ENCODE measurements around the gene ACP3.
"Not testable (repeated sequence)": the region's sequence is repeated elsewhere in the genome, so short reads cannot be mapped to it uniquely, and the experiment has no call there.

Gene ACP3

DNA sequence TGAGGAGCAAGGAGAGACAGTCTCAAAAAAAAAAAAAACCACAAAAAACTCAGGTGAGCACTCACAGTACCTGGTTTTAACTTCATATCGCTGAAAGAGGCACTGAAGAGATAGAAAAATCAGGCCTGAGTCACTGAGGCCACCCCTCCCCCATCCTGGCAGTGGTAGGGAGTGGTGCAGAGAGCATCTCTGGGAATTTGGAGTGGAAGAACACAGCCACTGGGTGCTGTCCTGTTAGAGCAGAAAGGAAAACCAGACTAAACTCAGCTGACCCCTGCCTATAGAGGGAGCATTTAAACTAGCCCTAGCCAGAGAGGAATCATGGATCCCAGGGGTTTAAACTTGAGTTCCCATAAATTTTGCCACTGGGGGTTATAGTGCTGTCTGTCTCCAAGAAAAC lies 77.9 kb downstream of the ACP3 start:
- no peaks in the 10 kb centered on the region for H3K9me3 Mint-ChIP-seq
- no peaks in the 10 kb centered on the region for H3K36me3 Mint-ChIP-seq (ENCODE audit: low read depth)
- DNase-seq (ENCODE audit: low spot score), result no peak

DNA sequence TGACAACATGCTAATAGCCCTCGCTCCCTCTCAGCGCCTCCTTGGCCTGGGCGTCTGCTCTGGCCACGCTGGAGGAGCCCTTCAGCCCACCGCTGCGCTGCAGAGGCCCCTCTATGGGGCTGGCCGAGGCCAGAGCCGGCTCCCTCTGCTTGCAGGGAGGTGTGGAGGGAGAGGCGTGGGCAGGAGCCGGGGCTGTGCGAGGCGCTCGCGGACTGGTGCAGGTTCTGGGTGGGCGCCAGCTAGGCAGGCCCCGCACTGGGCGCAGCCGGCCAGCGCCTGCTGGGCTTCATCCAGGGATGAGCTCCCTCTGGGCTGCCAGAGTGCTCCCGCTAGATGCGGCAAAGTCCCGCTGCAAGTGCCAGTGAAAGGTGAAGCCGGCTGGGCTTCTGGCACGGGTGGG lies 79.0 kb downstream of the ACP3 start:
- Mint-ChIP-seq H3K4me1 (ENCODE audit: low read depth) (no peaks in the 10 kb centered on the region), H3K27ac (no peak overlapping the region), H3K27me3 (ENCODE audit: low read depth) (peaks cover 6% of the 10 kb centered on the region), H3K4me3 (no peak overlapping the region), H3K36me3 (ENCODE audit: low read depth) (no peaks in the 10 kb centered on the region), H3K9me3 (no peaks in the 10 kb centered on the region)
- no peak for DNase-seq (ENCODE audit: low spot score)

More for the DNA sequence above, 77.9 kb downstream of the ACP3 start:
- Mint-ChIP-seq H3K27ac (no peak overlapping the region), H3K4me3 (no peak overlapping the region), H3K4me1 (ENCODE audit: low read depth) (no peaks in the 10 kb centered on the region), H3K27me3 (ENCODE audit: low read depth) (peaks cover 2% of the 10 kb centered on the region)

DNA sequence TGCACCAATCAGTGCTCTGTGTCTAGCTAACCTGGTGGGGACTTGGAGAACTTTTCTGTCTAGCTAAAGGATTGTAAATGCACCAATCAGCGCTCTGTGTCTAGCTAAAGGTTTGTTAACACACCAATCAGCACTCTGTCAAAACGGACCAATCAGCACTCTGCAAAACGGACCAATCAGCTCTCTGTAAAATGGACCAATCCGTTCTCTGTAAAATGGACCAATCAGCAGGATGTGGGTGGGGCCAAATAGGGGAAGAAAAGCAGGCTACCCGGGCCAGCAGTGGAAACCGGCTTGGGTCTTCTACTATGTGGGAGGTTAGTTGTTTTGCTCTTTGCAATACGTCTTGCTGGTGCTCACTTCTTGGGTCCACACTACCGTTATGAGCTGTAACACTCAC lies 79.6 kb downstream of the ACP3 start:
- DNase-seq (ENCODE audit: low spot score); H3K4me3 Mint-ChIP-seq; H3K4me1 Mint-ChIP-seq (ENCODE audit: low read depth); H3K27ac Mint-ChIP-seq; H3K36me3 Mint-ChIP-seq (ENCODE audit: low read depth); H3K9me3 Mint-ChIP-seq: not testable (repeated sequence)
- H3K27me3 Mint-ChIP-seq (ENCODE audit: low read depth), result peaks cover 11% of the 10 kb centered on the region

DNA sequence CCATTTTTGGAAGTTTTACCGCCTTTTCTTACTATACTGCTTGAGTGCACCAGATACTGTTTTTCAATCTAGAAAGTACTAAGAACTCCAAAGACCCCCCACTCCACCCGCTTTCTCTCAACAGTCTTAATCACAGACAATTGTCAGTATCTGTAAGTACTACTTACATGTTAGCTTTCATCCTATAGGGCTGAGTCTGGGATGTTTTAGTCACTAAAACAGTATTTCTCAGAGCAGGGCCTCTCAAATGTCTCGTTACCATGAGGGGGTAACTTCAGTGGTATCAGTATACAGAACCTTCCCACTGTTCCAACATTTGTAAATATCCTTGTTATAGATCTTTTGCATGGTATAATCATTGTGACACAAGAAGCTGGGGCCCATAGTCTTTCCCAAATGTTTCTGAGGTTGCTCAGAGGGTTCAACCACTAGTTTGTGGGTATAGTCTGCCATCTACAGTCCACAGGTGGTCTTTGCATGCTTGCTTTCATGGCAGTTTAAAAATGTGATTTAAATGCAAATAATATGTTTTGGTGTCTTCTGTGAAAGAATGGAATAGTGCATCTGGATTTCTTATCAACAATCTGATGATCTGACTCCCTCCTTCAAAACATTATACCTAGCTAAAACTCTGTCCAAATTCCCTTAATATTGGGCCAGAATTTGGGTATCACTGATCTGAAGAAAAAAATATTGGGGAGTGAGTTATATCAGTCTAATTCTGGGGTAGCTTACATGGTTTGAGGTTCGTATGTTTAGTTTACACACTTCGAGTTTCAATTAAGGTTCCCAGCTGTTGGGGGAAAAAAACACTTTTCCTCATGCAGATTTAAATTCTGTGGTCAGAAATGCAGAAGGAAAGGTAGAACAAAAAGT lies 82.1 kb downstream of the ACP3 start:
- no peaks in the 10 kb centered on the region for H3K9me3 Mint-ChIP-seq
- no peaks in the 10 kb centered on the region for H3K36me3 Mint-ChIP-seq (ENCODE audit: low read depth)
- peaks cover 19% of the 10 kb centered on the region for H3K27me3 Mint-ChIP-seq (ENCODE audit: low read depth)
- no peaks in the 10 kb centered on the region for H3K4me1 Mint-ChIP-seq (ENCODE audit: low read depth)
- no peak overlapping the region for H3K4me3 Mint-ChIP-seq
- no peak overlapping the region for H3K27ac Mint-ChIP-seq
- no peak for DNase-seq (ENCODE audit: low spot score)

- H3K27me3 Mint-ChIP-seq (ENCODE audit: low read depth), result peaks cover 27% of the 10 kb centered on the region
- H3K27ac Mint-ChIP-seq, result no peak overlapping the region
- H3K4me1 Mint-ChIP-seq (ENCODE audit: low read depth), result no peaks in the 10 kb centered on the region
- DNase-seq (ENCODE audit: low spot score), result no peak
- H3K36me3 Mint-ChIP-seq (ENCODE audit: low read depth), result no peaks in the 10 kb centered on the region
- H3K9me3 Mint-ChIP-seq, result no peaks in the 10 kb centered on the region
- no peak overlapping the region for H3K4me3 Mint-ChIP-seq
Observed at GRCh38 chr3:132401255-132401654, 84.0 kb downstream of the ACP3 start.

GRCh38 chr3:132404276-132404675 lies 87.1 kb downstream of the ACP3 start:
- H3K27me3 Mint-ChIP-seq (ENCODE audit: low read depth), result peaks cover 36% of the 10 kb centered on the region
- DNase-seq (ENCODE audit: low spot score), result no peak

DNA sequence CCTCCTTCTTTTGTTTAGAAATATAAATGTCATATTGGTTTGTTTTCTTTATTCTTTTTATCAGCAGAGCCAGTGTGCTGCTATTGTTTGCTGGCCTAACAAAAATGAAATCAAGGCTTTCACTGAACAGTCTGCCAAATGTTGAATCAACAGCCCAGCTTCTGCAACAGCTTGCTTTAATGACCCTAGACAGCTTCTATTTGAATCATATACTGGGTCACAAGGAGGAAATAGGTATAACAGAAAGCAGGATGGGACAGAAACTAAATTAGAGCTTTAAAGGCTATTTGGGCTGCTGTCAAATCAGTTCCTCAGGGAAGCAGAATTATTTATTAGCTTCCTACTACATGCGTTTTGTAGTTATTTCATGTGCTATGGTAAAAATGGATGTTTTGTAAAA lies 88.0 kb downstream of the ACP3 start:
- no peak for DNase-seq (ENCODE audit: low spot score)
- Mint-ChIP-seq H3K27me3 (ENCODE audit: low read depth) (peaks cover 39% of the 10 kb centered on the region), H3K27ac (no peak overlapping the region), H3K4me3 (no peak overlapping the region), H3K9me3 (no peaks in the 10 kb centered on the region), H3K36me3 (ENCODE audit: low read depth) (no peaks in the 10 kb centered on the region), H3K4me1 (ENCODE audit: low read depth) (no peaks in the 10 kb centered on the region)

More at GRCh38 chr3:132404276-132404675, 87.1 kb downstream of the ACP3 start:
- Mint-ChIP-seq H3K36me3 (ENCODE audit: low read depth) (no peaks in the 10 kb centered on the region), H3K9me3 (no peaks in the 10 kb centered on the region), H3K4me1 (ENCODE audit: low read depth) (no peaks in the 10 kb centered on the region), H3K27ac (no peak overlapping the region), H3K4me3 (no peak overlapping the region)

DNA sequence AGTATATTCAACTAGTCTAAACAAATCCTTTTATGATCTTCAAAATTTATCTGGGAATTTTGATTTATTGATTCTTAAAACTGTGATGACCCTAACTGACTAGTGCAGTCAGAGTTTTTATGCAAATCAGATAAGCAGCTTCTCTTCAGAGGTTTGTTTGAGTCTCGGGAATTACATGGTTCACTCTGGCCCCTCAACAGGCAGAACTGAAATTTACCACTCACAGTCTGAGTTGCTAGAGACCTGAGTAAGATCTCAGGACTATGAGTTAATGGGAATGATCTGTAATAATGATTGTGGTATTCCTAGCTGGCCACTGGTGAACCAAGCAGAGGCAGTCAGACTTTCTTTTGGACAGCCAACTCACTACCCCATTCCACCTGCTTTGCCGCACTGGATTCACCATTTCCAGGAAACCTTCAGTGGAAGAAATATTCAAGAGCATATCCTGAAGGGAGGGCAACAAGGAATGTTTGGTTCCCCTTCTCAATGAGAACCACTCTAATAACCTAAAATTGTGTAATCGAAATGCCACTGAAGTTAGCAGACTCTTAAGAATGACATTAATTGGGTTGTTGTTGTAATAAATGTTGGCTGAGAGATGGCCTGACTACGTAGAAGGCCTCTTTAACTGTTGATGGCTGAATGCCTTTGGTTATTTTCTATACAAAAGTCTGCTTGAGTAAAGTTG lies 88.5 kb downstream of the ACP3 start:
- no peak overlapping the region for H3K27ac Mint-ChIP-seq
- H3K36me3 Mint-ChIP-seq (ENCODE audit: low read depth), result no peaks in the 10 kb centered on the region
- H3K4me3 Mint-ChIP-seq, result no peak overlapping the region

GRCh38 chr3:132406587-132406986 lies 89.4 kb downstream of the ACP3 start:
- Mint-ChIP-seq H3K27me3 (ENCODE audit: low read depth) (peaks cover 39% of the 10 kb centered on the region), H3K27ac (no peak overlapping the region)
- no peak for DNase-seq (ENCODE audit: low spot score)

More for the DNA sequence above, 88.5 kb downstream of the ACP3 start:
- no peak for DNase-seq (ENCODE audit: low spot score)
- H3K9me3 Mint-ChIP-seq, result no peaks in the 10 kb centered on the region
- H3K27me3 Mint-ChIP-seq (ENCODE audit: low read depth), result peaks cover 42% of the 10 kb centered on the region
- no peaks in the 10 kb centered on the region for H3K4me1 Mint-ChIP-seq (ENCODE audit: low read depth)

DNA sequence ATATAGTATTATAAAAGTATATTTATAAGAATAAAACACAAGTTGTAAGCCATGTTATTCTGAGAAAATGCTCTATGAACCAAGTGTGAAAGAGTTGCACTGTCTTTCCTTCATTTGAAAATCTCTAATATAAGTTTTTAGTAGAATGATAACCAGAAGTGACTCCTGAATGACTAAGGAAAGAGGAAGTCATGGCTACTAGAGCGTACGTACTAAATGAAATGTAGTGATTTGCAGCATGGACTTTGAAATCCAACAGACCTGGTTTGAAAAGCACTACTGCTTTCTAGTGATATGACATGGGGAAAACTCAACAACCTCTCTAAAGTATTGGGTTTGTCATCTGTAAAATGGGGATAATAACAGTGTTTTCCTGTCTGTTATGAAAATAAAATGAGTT lies 89.8 kb downstream of the ACP3 start:
- H3K36me3 Mint-ChIP-seq (ENCODE audit: low read depth), result no peaks in the 10 kb centered on the region
- no peaks in the 10 kb centered on the region for H3K4me1 Mint-ChIP-seq (ENCODE audit: low read depth)
- H3K9me3 Mint-ChIP-seq, result no peaks in the 10 kb centered on the region
- DNase-seq (ENCODE audit: low spot score), result no peak
- no peak overlapping the region for H3K27ac Mint-ChIP-seq
- H3K27me3 Mint-ChIP-seq (ENCODE audit: low read depth), result peaks cover 39% of the 10 kb centered on the region
- H3K4me3 Mint-ChIP-seq, result no peak overlapping the region

More at GRCh38 chr3:132406587-132406986, 89.4 kb downstream of the ACP3 start:
- H3K4me1 Mint-ChIP-seq (ENCODE audit: low read depth), result no peaks in the 10 kb centered on the region
- no peak overlapping the region for H3K4me3 Mint-ChIP-seq
- H3K9me3 Mint-ChIP-seq, result no peaks in the 10 kb centered on the region
- H3K36me3 Mint-ChIP-seq (ENCODE audit: low read depth), result no peaks in the 10 kb centered on the region
